GM18519 (cell line): ENCODE data around the gene IQSEC3.
"Not testable (repeated sequence)": the region's sequence is repeated elsewhere in the genome, so short reads cannot be mapped to it uniquely, and the experiment has no call there.

Experiments used
- ATAC-seq: cut with Tn5 transposase; IDR thresholded peaks from one replicate; pipeline ENCODE4 v1.9.1; 2021; ENCODE audit warnings: mild to moderate bottlenecking, moderate library complexity; ENCODE audit not compliant: unreplicated experiment, low FRiP score

The IQSEC3 gene

DNA sequence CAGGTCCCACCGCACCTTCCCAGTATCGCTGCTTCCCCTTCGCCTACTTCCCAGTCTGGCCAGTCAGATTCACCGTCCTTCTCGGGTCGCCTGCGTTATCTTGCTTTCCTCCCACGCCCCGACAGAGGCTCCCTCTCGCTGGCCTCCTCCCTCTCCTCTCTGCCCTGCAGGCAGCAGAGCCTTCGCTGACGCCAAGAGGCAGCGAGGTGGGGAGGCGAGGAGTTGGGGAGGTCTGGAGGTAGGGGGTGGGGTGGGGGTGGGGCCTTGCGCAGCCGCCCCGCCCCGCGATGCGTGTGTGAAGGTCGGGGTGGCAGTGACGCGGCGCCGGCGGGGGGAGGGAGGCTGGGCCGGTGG is at the start of gene IQSEC3:
Gene IQSEC3, plus strand, starts transcription at position 340 of the 354 bp plus-strand sequence. CDS start 116 bp downstream, outside the sequence.
- not testable (repeated sequence) for ATAC-seq

DNA sequence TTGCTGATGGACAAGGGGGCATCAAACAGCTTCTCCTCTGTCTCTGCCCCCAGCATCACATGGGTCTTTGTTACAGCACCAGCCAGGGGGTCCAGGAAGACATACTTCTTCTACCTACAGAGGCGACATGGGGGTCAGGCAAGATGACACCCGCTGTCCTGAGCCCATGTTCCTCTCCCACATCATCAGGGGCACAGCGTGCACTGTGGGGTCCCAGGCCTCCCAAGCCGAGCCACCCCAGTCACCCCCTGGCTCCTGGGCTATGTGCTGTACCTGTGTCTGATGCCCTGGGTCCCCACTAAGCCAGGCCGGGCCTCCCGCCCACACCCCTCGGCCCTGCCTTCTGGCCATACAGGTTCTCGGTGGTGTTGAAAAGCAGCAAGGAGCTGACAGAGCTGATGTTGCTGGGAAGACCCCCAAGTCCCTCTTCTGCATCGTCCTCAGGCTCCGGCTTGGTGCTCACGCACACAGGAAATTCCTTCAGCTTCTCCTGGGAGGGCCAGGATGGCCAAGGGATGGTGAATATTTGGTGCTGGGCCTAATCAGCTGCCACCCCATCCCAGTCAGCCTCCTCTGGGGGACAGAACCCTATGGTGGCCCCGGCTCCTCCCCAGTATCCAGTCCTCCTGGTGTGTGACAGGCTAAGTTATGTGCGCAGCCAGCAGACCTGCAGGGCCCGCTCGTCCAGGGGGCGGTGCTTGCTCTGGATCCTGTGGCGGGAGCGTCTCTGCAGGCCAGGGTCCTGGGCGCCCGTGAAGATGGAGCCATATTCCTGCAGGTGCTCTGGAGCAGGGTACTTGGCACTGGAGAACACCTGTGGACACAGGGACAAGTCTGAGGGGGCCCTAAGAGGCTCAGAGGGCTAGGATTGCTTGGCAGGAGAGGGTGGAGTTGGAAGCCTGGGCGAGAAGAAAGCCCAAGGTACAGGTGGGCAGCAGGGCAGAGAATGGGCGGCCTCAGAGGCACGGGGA is 48.9 kb upstream of the IQSEC3 start:
- not testable (repeated sequence) for ATAC-seq

DNA sequence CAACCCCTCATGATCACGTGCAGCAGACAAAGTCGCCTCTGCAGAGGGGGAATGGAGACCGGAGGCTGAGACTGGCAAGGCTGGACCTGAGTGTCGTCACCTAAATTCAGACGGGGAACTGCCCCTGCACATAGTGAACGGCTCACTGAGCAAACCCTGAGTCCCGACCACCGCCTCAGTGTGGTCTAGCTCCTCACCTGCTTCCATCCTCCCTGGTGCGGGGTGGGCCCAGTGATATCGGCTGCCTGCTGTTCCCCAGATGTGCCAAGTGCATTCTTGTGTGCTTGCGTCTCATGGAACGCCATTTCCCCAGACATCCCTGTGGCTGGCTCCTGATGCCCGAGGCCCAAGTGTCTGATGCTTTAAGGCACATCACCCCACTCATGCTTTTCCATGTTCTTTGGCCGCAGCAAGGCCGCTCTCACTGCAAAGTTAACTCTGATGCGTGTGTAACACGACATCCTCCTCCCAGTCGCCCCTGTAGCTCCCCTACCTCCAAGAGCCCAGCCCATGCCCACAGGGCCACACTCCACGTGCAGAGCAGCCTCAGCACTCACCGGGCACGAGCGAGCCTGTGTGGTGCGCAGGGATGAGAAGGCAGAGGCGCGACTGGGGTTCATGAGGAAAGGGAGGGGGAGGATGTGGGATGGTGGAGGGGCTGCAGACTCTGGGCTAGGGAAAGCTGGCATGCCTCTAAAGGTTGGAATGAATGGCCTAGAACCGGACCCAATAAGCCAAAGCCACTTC is 47.6 kb upstream of the IQSEC3 start:
- ATAC-seq, result not testable (repeated sequence)

DNA sequence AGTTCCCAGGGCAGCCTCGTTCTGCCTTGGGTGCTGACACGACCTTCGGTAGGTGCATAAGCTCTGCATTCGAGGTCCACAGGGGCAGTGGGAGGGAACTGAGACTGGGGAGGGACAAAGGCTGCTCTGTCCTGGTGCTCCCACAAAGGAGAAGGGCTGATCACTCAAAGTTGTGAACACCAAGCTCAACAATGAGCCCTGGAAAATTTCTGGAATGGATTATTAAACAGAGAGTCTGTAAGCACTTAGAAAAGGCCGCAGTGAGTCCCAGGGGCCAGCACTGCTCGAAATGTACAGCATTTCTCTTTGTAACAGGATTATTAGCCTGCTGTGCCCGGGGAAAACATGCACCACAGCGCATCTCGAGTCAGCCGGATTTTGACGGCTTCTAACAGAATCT is 46.7 kb upstream of the IQSEC3 start:
- not testable (repeated sequence) for ATAC-seq

DNA sequence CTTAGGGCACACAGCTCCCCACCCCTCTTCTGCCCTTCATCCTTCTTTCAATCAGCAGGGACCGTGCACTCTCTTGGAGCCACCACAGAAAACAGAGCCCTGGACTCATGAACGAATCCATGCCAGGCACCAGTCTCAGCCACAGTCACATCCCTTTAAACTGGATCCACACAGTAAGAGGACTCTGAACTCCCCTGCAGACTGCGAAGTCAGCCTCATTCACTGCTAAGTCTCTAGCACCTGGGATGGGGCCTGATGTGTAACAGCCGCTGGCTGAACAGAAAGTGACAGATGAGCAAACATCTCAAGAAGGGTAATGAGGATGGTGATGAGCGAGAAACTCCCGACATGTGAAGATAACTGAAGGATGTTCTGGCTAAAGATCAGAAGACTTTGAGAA is 45.8 kb upstream of the IQSEC3 start:
- no peak for ATAC-seq

DNA sequence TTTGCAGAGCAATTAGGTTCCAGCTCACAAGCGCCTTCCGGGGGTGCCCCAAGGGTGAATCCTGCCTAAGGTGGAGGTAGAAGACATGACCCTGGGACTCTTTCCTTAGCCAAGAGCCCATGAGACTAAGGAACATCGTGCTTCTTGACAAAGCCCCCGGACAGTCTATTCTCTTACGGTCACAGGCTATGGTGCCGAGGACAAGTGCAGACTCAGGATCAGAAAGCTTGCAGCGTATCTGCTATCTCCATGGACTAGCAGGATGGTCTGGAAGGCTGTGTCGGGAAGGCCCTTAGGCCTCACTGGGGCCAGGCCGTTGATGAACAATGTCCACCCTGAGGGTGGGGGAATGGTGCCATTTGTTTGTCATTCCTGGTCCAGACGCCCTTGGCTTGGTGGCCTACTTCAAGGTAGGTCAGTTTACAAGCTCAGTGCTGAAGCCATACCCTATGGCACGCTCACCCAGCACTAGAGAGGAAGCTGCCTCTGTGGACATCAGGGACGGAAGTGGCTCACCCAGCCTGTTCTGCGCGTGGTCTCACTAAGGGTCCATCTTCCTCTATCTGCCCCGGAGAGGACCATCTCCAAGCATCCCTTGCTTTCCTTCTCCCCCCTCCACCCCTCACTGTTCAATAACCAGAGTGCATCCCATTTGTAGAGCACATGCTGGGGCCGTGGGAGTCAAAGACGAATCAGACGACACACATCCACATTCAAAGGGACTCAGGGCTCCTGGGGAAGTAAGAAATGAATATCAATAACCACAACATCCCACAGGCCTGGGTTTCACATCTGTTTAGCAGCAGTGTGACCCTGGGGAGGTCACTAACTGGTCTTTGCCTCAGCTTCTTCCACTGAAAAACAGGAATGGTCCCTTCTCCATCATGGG is 45.0 kb upstream of the IQSEC3 start:
- ATAC-seq, result no peak

DNA sequence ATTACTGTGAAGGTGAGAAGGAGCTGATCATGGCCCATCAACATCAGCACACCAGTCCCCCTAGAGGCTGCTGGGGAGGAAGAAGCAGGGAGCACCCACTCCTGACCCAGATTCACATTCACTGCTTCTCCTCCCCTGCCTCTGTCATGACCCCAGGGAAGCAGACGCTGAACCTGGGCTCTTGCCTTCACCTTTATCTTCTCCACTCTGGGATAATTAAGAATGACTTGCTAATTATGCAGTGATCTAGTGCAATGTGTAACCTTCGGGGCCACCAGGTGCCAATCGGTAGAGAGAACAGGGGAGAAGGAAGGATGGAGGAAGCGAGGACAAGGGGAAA is 44.4 kb upstream of the IQSEC3 start:
- ATAC-seq, result no peak

DNA sequence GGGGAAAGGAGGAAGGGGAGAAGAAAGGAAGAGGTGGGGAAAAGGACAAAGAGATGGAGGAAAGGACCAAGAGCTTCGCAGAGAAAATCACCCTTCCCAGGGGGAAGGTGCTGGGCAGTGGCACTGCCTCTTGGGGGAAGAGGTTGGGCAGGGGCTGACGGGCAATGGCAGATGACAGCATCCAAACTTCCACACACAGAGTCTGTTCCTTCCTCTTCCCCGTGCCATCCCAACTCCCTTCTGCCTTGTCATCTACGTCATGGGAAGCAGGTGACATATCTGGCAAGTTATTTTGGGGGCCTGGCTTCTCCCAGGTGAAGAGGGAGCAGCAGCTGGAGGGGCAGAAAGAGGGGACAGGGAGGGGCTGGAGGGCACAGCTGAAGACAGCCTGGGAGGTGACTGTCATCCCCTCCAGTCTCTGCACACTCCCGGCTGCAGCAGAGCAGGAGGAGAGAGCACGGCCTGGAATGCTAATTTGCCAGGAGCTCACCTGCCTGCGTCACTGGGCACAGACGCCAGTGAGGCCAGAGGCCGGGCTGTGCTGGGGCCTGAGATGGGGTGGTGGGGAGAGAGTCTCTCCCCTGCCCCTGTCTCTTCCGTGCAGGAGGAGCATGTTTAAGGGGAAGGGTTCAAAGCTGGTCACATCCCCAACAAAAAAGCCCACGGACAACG is 43.9 kb upstream of the IQSEC3 start:
- ATAC-seq, result no peak

DNA sequence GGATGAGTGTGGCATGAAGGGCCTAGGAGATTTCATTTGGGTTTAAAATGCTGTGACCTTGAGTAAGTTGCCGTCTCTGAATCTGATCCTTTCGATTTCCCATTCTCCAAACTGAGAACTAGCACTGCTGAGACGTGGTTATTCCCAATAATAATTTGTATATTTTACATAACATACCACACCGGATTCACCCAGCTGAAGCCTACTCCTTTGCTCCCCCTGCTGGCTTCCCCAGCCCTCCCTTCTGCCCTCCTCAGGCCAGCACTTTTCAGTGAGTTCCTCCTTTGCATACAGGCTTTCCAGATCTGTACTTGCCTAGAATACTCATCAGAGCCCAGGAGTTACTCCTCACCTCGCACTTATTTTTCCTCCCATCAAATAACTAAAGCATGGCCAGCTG is 38.7 kb upstream of the IQSEC3 start:
- not testable (repeated sequence) for ATAC-seq

DNA sequence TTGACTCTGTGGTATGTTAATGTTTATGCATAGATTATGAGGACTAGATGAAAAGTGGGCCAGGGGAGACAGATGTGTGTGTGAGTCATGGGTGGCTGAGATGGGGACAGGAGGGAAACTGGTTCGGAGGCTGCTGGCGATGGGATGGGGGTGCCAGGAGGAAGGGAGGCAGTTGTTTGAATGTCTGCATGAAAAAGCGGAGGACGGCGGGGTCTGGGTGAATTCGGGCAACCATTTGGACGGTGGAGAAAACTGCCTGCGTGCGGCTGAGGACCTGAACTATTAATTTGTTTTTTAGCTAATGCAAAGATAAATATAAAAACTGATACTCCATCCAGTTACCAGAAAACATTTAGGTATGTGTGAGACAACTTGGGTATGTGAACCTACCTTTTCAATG is 27.8 kb upstream of the IQSEC3 start:
- not testable (repeated sequence) for ATAC-seq

DNA sequence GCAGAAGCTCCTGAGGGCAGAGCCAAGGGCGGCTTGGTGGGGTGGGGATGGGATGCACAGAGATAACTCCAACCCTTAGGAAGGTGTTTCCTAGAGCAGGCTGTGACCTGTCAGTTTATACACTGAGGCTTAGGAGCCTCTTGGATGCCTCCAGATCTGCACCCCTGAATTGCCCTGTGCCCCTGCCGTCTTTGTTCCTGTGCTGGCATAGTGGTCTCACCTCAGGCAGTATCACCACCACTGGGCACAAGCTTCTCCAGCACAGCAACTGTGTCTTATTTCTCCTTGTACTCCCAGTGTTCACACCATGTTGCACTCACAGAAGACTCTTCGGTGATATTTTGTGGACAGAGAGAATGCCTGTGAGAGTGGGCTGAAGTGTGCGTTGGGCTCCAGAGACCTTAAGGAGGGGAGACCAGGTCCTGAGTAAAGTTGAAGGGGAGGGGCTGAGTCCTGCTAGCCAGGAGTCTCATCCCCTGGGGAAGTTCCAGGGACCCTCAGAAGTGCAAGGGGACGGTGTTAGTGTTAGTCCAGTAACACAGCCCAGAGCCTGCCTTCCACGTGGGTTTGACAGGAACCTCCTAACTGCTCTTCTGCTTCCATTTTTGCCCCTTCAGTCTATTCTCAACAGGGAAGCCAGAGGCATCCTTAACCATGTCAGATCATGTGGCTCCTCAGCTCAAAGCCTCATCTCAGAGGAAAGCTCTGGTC is 26.9 kb upstream of the IQSEC3 start:
- not testable (repeated sequence) for ATAC-seq

DNA sequence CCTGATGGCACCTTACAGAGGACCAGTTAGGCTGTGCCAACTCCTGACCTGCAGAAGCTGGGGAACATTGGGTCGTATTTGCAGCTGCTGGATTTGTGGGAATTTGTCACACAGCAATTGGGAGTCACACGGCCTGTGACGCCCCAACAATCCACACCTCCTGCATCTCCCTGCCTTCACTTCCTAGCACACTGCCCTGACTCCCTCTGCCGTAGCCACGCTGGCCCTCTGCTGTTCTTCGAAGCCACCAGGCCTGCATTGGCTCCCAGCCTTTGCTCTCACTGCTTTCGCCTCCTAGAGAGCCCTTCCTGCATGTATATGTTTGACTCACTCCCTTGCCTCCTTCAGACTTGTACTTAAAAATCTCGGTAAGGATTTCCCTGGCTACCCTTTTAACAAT is 22.2 kb upstream of the IQSEC3 start:
- not testable (repeated sequence) for ATAC-seq

DNA sequence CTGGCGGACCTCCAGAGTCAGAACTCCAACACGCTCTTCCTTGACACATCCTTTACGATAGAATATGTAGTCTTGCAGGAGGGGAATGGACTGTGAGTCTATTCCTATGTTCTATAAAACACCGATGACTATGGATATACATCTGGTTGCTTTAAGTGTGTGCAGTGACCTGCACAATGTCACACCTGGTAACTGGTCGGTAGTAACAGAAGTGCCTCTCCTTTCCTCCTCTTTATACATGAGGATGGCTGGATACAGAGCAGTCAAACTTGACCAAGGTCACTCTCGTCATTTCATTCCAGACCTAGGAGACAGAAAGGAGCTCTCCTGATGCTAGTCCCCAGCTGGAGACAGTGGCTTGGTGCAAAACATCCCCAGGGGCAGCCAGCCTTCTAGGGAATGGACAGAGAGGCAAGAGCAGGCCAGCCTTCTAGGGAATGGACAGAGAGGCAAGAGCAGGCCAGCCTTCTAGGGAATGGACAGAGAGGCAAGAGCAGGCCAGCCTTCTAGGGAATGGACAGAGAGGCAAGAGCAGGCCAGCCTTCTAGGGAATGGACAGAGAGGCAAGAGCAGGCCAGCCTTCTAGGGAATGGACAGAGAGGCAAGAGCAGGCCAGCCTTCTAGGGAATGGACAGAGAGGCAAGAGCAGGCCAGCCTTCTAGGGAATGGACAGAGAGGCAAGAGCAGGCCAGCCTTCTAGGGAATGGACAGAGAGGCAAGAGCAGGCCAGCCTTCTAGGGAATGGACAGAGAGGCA is 21.2 kb upstream of the IQSEC3 start:
- not testable (repeated sequence) for ATAC-seq

DNA sequence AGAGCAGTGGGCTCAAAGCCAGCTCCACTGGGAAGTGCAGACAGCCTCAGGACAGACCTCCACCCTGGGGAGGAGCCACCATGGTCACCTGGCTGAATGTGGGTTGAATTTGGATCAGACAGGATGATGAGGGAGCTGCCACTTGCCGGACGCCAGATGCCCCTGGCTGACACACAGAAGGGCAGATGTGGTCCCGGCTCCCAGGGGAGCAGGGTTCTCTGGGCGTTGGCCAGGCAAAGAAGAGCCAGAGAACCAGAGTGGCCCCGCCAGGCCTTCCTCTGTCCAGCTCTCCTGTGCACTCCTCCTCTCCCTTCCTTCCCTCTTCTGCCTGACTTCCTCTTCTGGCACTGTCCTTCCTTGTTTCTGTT is 20.6 kb upstream of the IQSEC3 start:
- ATAC-seq, result not testable (repeated sequence)

DNA sequence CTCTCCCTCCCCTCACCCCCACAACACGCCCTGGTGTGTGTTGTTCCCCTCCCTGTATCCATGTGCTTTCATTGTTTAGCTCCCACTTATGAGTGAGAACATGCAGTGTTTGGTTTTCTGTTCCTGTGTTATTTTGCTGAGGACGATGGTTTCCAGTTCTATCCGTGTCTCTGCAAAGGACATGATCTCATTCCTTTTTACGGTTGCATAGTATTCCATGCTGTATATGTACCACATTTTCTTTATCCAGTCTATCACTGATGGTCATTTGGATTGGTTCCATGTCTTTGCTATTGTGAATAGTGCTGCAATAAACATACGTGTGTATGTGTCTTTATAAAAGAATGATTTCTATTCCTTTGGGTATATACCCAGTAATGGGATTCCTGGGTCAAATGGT is 20.0 kb upstream of the IQSEC3 start:
- ATAC-seq, result not testable (repeated sequence)

DNA sequence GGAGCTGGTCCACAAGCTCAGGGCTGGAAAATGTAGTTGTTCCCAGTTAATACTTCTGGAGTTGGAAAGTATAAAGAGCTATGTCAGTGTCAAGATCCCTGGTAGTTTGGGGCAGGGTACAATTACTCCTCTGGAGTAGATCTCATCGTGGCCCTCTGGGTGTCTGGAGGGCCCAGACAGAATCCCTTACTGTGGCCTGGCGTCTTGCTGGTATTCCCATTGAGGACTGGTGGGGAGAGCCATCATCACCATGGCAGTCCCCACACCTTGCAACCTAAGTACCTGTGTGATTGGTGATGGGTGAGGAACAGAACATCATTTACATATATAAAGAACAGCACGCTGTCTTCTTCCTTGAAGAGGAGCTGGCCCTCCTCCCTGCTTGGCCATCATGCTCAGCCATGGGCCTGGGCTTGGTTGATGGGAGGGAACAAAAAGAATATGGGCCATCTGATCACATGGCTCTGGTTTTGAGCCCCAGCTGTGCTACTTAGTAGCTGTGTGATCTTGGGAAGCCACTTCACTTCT is 18.8 kb upstream of the IQSEC3 start:
- ATAC-seq, result not testable (repeated sequence)

DNA sequence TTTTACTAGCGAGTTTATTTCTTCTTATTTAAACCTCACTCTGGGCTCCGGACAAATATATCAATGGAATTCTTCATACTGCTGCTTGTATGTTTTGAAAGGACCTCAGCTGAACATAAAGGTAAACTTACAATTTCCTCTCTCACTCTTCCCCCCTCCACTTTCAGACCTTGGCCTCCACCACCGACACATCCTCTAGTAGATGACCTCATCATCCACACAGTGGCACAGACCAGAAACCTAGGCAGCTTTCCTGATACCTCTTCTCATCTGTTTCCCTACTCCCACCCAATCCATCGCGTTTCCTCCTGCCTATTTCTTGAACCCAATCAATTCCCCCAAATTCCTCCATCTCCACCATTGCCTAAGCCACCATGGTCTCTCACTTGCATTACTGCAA is 17.4 kb upstream of the IQSEC3 start:
- not testable (repeated sequence) for ATAC-seq

DNA sequence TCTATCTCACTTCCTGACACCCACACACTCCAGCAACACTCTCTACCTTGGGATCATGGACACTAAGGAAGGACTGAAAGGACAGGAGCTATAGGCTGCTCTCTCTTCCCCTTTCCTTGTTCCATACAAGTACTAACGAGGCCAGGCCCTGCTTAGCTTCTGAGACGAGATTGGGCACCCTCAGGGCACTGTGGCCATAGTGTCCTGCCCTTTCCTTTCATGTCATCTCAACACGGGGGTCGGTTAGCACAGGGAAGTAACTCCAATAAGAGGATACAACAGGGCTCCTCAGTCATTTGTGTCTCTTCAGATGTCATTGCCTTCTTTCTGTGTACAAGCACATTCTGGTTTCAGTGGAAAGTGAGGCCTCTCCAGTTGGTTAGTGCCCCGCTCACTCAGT is 15.5 kb upstream of the IQSEC3 start:
- ATAC-seq, result not testable (repeated sequence)
